Measurements from ENCODE around the gene ABCC3.

GRCh38 chr17:50642071-50642721 is 7.5 kb downstream of the ABCC3 start:
- TF ChIP-seq CTCF (IDR thresholded peaks at IDR 0.05): no peak
- no peak for TF ChIP-seq POLR2A (IDR thresholded peaks at IDR 0.05)

Data from lower leg skin (tissue), 3 donors.